Skeletal muscle satellite cell (primary cell): Measurements from ENCODE around the gene SBDS.
A peak's percentile ranks its signal among the peaks of the same experiment; 100 is the strongest.

ENCODE experiments used
- H3K27me3 ChIP-seq: 2 replicates; pipeline ENCODE4 v1.7.0; 2013; ENCODE audit warnings: low read length; ENCODE audit not compliant: control insufficient read depth, insufficient read depth
- H3K36me3 ChIP-seq: 2 replicates; pipeline ENCODE4 v1.7.0; 2013; ENCODE audit warnings: mild to moderate bottlenecking, control low read depth, low read length; ENCODE audit not compliant: insufficient read depth
- H3K4me1 ChIP-seq: 2 replicates; pipeline ENCODE4 v1.7.0; 2013; ENCODE audit warnings: low read length; ENCODE audit not compliant: control insufficient read depth, insufficient read depth
- H3K4me2 ChIP-seq: 2 replicates; pipeline ENCODE4 v1.7.0; 2013; ENCODE audit warnings: mild to moderate bottlenecking, low read length
- H3K4me3 ChIP-seq: 2 replicates; pipeline ENCODE4 v1.7.0; 2013; ENCODE audit warnings: low read length
- H3K9ac ChIP-seq: 2 replicates; pipeline ENCODE4 v1.7.0; 2013; ENCODE audit warnings: mild to moderate bottlenecking, low read depth, low read length, moderate library complexity
- H3K9me3 ChIP-seq: replicated peaks from 2 replicates; pipeline ENCODE4 v1.7.0; 2013; ENCODE audit warnings: mild to moderate bottlenecking, control low read depth, low read length

SBDS gene

DNA sequence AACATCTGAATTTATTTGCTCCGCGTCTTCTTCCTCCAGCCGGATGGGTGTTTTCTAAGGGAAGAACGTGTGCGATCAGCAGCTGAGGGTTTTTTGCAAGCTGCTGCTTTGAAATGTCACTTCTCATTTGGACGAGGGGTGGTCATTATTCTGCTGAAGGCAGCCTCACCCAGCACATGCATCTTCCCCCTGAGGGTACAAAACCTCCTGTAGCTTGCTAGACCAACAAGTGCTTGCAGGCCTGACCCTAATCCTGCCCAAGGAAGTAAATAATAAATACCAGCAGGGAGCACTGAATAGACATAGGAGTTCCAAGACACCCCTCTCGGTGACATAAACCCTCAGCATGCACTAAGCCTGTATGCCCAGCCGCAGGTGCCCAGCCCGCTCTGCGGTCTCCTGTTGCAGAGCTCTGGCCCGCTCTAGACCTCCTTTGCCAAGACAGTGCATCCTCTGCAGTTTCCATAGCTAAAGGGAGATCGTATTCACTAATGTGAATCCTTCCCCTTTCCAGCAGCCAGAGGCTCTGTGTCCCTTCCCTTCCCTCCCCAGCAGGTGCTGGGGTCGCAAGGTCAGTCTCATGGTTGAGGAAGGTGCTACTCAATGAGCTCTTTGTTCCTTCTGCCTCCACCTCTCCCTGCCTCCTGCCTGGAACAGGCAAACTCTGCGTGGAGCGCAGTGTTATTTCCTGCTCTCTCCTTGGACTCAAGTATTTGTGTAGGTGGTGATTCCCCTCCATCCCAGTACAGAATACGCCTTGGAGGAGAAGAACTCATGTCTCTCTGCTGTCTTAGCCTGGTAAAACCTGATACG is 36.6 kb downstream of the SBDS start:
- H3K9me3 ChIP-seq = no peaks in the 10 kb centered on the region
- no peak overlapping the region for H3K4me3 ChIP-seq
- peaks cover 49% of the 10 kb centered on the region for H3K36me3 ChIP-seq
- no peak overlapping the region for H3K9ac ChIP-seq
- no peak overlapping the region for H3K4me2 ChIP-seq
- H3K4me1 ChIP-seq = no peaks in the 10 kb centered on the region
- H3K27me3 ChIP-seq = no peaks in the 10 kb centered on the region

GRCh38 chr7:66957595-66958290 is 37.6 kb downstream of the SBDS start:
- Histone ChIP-seq H3K4me1 (peaks cover 3% of the 10 kb centered on the region), H3K9ac (no peak overlapping the region), H3K4me2 (no peak overlapping the region), H3K36me3 (peaks cover 54% of the 10 kb centered on the region), H3K9me3 (no peaks in the 10 kb centered on the region), H3K4me3 (no peak overlapping the region), H3K27me3 (no peaks in the 10 kb centered on the region)

- peak overlapping the region; percentile 44 for H3K4me2 ChIP-seq
- no peak overlapping the region for H3K4me3 ChIP-seq
- no peaks in the 10 kb centered on the region for H3K9me3 ChIP-seq
- H3K36me3 ChIP-seq = peaks cover 77% of the 10 kb centered on the region
- H3K9ac ChIP-seq = no peak overlapping the region
- peaks cover 30% of the 10 kb centered on the region for H3K4me1 ChIP-seq
- H3K27me3 ChIP-seq = no peaks in the 10 kb centered on the region
These were observed 42.4 kb downstream of the SBDS start for GRCh38 chr7:66953044-66953427.

- peak overlapping the region; percentile 10 for H3K9ac ChIP-seq
- H3K4me2 ChIP-seq = peak overlapping the region; percentile 44
- peaks cover 30% of the 10 kb centered on the region for H3K4me1 ChIP-seq
- no peak overlapping the region for H3K4me3 ChIP-seq
- no peaks in the 10 kb centered on the region for H3K27me3 ChIP-seq
- H3K36me3 ChIP-seq = peaks cover 80% of the 10 kb centered on the region
- no peaks in the 10 kb centered on the region for H3K9me3 ChIP-seq
These were observed 42.9 kb downstream of the SBDS start for GRCh38 chr7:66952343-66953043.

DNA sequence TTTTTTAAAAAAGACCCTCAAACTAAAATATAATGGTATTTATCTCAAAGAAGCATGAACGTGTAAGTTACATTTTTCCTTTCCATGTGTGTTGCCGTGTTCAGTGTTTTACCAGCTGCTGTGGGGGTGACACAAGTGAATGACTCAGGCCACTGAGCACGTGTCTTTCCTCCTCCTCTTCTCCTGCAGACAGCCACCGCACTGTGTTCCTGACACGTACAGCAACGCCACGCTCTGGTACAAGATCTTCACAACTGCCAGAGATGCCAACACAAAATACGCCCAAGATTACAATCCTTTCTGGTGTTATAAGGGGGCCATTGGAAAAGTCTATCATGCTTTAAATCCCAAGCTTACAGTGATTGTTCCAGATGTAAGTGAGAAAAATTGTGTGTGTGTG is 44.6 kb downstream of the SBDS start:
- Histone ChIP-seq H3K4me1 (peaks cover 30% of the 10 kb centered on the region), H3K36me3 (peaks cover 68% of the 10 kb centered on the region), H3K4me2 (peak overlapping the region; percentile 28), H3K27me3 (no peaks in the 10 kb centered on the region), H3K4me3 (no peak overlapping the region), H3K9ac (peak overlapping the region; percentile 54), H3K9me3 (no peaks in the 10 kb centered on the region)

GRCh38 chr7:66950311-66950710 is 45.1 kb downstream of the SBDS start:
- Histone ChIP-seq H3K4me3 (no peak overlapping the region), H3K36me3 (peaks cover 66% of the 10 kb centered on the region), H3K4me2 (peak overlapping the region; percentile 28), H3K27me3 (no peaks in the 10 kb centered on the region), H3K9me3 (no peaks in the 10 kb centered on the region), H3K4me1 (peaks cover 30% of the 10 kb centered on the region), H3K9ac (peak overlapping the region; percentile 54)

- peaks cover 66% of the 10 kb centered on the region for H3K36me3 ChIP-seq
- no peak overlapping the region for H3K9ac ChIP-seq
- H3K4me3 ChIP-seq = no peak overlapping the region
- H3K4me2 ChIP-seq = no peak overlapping the region
- no peaks in the 10 kb centered on the region for H3K27me3 ChIP-seq
- H3K9me3 ChIP-seq = no peaks in the 10 kb centered on the region
- H3K4me1 ChIP-seq = peaks cover 30% of the 10 kb centered on the region
These were observed 46.8 kb downstream of the SBDS start for GRCh38 chr7:66948480-66949109.

DNA sequence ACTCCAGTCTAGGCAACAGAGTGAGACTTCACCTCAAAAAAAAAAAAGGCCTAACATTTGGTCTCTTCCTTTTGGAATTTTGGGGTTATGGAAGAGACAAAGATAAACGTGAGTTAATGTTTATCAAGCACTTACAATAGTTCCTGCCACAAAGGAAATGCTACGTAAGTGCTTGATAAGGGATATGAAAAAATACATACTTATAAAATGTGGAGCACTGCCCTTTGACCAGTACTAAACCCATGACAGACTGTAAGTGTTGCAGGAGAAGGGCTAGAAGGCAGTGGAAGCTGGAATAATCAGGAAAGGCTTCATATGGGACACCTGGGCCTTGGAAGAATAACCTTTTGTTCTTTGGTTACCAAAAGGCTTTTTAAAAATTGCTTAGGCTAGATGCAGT is 48.8 kb downstream of the SBDS start:
- Histone ChIP-seq H3K9ac (no peak overlapping the region), H3K4me1 (peaks cover 17% of the 10 kb centered on the region), H3K27me3 (no peaks in the 10 kb centered on the region), H3K9me3 (no peaks in the 10 kb centered on the region), H3K4me3 (no peak overlapping the region), H3K4me2 (no peak overlapping the region), H3K36me3 (peaks cover 56% of the 10 kb centered on the region)

DNA sequence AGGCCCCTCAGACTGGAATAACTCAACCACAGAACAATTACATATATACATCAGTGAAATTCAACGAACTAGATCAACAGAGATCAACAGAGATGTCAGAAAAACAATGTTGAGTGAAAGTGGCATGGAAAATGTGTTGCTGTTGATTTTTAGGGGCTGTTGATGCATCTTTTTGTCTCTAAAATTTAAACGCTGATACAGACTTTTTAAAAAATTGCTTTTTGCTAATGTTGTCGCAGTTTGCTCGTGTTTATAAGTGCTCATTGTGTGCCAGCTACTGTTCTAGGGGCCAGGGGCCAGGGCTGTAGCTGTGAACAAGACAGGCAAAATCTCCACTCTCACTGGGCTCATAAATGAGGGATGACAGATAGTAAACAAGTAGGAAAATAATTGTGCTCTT is 56.1 kb downstream of the SBDS start:
- H3K9me3 ChIP-seq = no peaks in the 10 kb centered on the region
- H3K4me1 ChIP-seq = no peaks in the 10 kb centered on the region
- H3K4me3 ChIP-seq = no peak overlapping the region

DNA sequence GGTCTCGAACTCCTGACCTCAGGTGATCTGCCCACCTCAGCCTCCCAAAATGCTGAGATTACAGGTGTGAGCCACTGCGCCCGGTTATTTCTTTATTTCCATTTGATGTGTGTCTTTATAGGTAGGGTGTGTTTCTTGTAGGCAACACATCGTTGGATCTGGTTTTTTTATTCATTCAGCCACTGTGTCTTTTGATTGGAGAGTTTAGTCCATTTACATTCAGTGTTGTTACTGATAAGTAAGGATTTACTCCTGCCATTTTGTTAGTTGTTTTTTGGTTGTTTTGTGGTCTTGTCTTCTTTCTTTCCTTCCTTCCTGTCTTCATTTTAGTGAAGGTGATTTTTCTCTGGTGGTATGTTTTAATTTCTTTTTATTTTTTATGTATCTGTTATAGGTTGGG is 57.4 kb downstream of the SBDS start:
- no peaks in the 10 kb centered on the region for H3K9me3 ChIP-seq
- no peak overlapping the region for H3K4me3 ChIP-seq
- no peaks in the 10 kb centered on the region for H3K4me1 ChIP-seq
- H3K9ac ChIP-seq = no peak overlapping the region
- H3K36me3 ChIP-seq = peaks cover 12% of the 10 kb centered on the region
- H3K27me3 ChIP-seq = no peaks in the 10 kb centered on the region
- H3K4me2 ChIP-seq = no peak overlapping the region

More for the DNA sequence above, 56.1 kb downstream of the SBDS start:
- H3K4me2 ChIP-seq = no peak overlapping the region
- peaks cover 19% of the 10 kb centered on the region for H3K36me3 ChIP-seq
- no peak overlapping the region for H3K9ac ChIP-seq
- no peaks in the 10 kb centered on the region for H3K27me3 ChIP-seq
